Body of pancreas (tissue), 4 donors: ENCODE measurements around the gene DMD.

Experiments
- POLR2A ChIP-seq, 3 donors: fragments of 450-650 bp; IDR thresholded peaks; one replicate each; pipeline ENCODE4 v1.6.1; 2016; ENCODE audit warnings: antibody characterized with exemption in 3 of 3, mild to moderate bottlenecking in 2 of 3
- TF ChIP-seq, protein P1 (sequence below), 7 experiments: fragments of 450-650 bp in 4 of 7; fragments of 200-600 bp in 3 of 7; sonication (generic) in 3 of 7; IDR thresholded peaks; one replicate each; pipeline ENCODE4 v1.5.1; 2016 to 2019; ENCODE audit warnings: antibody characterized with exemption in 7 of 7

DNA sequence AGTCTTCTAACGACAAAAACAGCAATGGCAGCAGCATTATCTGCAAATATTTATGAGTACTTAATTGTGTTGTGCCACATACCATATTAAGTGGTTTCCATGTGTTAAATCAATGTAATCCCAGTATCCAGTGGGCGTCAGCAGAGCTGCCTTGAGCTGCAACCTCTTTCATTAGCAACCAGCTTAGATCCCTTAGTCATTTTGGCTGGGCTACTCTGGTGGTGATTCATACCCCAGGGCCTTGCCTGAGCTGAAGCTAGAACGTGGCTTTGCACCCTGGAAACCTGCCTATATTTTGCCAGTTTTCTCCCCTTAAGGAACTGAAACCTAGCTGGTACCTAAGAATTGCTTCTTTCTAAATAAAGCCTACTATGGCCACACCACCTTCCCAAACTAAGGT is 1665.2 kb downstream of the DMD start:
- no peak for TF ChIP-seq POLR2A (IDR thresholded peaks at IDR 0.05)
- TF ChIP-seq, protein P1, sequence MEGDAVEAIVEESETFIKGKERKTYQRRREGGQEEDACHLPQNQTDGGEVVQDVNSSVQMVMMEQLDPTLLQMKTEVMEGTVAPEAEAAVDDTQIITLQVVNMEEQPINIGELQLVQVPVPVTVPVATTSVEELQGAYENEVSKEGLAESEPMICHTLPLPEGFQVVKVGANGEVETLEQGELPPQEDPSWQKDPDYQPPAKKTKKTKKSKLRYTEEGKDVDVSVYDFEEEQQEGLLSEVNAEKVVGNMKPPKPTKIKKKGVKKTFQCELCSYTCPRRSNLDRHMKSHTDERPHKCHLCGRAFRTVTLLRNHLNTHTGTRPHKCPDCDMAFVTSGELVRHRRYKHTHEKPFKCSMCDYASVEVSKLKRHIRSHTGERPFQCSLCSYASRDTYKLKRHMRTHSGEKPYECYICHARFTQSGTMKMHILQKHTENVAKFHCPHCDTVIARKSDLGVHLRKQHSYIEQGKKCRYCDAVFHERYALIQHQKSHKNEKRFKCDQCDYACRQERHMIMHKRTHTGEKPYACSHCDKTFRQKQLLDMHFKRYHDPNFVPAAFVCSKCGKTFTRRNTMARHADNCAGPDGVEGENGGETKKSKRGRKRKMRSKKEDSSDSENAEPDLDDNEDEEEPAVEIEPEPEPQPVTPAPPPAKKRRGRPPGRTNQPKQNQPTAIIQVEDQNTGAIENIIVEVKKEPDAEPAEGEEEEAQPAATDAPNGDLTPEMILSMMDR (IDR thresholded peaks at IDR 0.05) = no peak
